ENCODE data around the gene TRIM33. TPM values are rescaled to one million over a fixed set of nuclear protein-coding genes. Genes with fewer than 3 reads are reported as not detected.
"Not testable (repeated sequence)": the region's sequence is repeated elsewhere in the genome, so short reads cannot be mapped to it uniquely, and the experiment has no call there.

TRIM33 gene
- total RNA-seq, 4 donors from 2014 or later: 29.2 to 40.7 (median 33.7) TPM

DNA sequence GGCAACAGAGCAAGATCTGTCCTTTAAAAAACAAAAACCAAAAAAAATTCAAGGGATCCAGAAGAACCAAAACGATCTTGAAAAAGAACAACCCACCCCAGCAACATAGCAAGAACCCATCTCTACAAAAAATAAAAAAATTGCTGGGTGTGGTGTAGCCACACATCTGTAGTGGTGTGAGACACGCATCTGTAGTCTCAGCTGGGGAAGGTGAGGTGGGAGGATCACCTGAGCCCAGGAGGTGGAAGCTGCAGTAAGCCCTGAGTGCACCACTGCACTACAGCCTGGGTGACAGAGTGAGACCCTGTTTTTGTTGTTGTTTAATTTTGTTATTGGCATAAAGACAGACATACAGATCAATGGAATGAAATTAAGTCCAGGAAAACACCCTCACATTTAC lies 22.3 kb downstream of the TRIM33 start:
- DNase-seq (ENCODE audit: low spot score): no peak
- ATAC-seq (ENCODE audit: low FRiP score): no peak

DNA sequence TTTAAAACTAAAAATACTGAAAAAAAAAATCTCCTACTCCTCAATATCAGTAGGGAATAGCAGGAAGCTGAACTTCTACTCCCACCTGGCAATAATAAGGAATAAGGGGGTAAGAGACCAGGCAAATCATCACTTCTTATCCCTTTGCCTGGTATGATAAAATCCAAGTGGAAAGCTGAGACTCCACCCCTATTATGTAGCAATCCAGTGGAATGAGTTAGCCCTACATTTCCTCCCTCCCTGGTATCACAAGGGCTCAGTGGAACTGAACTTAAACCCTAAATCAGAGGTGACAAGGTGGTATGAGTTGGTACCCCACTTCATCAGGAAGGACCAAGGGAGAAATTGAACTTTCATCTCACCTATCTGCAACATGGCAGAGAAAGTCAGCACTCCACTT lies 25.7 kb downstream of the TRIM33 start:
- ATAC-seq (ENCODE audit: low FRiP score) (no peak), DNase-seq (ENCODE audit: low spot score) (no peak)
- TF ChIP-seq, protein P1, sequence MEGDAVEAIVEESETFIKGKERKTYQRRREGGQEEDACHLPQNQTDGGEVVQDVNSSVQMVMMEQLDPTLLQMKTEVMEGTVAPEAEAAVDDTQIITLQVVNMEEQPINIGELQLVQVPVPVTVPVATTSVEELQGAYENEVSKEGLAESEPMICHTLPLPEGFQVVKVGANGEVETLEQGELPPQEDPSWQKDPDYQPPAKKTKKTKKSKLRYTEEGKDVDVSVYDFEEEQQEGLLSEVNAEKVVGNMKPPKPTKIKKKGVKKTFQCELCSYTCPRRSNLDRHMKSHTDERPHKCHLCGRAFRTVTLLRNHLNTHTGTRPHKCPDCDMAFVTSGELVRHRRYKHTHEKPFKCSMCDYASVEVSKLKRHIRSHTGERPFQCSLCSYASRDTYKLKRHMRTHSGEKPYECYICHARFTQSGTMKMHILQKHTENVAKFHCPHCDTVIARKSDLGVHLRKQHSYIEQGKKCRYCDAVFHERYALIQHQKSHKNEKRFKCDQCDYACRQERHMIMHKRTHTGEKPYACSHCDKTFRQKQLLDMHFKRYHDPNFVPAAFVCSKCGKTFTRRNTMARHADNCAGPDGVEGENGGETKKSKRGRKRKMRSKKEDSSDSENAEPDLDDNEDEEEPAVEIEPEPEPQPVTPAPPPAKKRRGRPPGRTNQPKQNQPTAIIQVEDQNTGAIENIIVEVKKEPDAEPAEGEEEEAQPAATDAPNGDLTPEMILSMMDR (IDR thresholded peaks at IDR 0.05): no peak

More for the DNA sequence above, 22.3 kb downstream of the TRIM33 start:
- TF ChIP-seq, protein P1 (IDR thresholded peaks at IDR 0.05): no peak

DNA sequence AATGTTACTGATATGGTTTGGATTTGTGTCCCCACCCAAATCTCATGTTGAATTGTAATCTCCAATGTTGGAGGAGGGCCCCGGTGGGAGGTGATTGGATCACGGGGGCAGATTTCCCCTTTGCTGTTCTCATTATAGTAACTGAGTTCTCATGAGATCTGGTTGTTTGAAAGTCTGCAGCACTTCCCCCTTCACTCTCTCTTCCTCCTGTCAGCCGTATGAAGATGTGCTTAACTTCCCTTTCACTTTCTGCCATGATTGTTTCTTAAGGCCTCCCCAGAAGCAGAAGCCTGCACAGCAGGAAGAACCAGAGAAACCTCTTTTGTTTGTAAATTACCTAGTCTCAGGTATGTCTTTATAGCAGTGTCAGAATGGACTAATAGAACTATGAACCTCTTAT lies 28.4 kb downstream of the TRIM33 start:
- ATAC-seq (ENCODE audit: low FRiP score) (no peak), DNase-seq (ENCODE audit: low spot score) (no peak)
- TF ChIP-seq, protein P1 (IDR thresholded peaks at IDR 0.05): no peak

DNA sequence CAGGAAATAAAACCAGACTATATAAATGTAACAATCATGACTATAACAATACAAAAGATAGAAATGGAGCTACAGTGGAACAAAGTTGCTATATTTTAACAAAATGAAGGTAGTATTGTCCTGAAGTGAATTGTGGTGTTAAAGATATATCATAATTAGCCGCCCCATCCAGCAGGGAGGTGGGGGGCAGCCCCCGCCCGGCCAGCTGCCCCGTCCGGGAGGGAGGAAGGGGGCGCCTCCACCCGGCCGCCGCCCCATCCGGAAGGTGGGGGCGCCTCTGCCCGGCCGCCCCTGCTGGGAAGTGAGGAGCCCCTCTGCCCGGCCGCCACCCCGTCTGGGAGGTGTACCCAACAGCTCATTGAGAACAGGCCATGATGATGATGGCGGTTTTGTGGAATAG lies 31.4 kb downstream of the TRIM33 start:
- ATAC-seq (ENCODE audit: low FRiP score); DNase-seq (ENCODE audit: low spot score): not testable (repeated sequence)

DNA sequence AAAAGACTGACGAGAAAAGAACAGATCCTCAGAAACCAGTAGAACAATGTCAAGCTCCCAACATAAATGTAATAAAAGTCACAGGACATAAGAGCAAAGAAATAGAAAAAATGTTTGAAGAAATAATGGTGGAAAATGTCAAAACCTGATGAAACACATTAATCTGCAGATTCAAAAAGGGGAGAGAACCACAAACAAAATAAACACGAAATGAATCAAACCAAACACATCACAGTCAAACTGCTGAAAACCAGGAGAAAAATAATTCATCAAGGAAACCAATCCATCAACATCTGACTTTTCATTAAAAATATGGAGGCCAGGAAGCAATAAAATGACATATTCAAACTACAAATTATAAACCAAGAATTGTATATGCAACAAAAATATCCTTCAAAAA lies 31.9 kb downstream of the TRIM33 start:
- DNase-seq (ENCODE audit: low spot score) (no peak), ATAC-seq (ENCODE audit: low FRiP score) (no peak)
- TF ChIP-seq, protein P1 (IDR thresholded peaks at IDR 0.05): no peak

DNA sequence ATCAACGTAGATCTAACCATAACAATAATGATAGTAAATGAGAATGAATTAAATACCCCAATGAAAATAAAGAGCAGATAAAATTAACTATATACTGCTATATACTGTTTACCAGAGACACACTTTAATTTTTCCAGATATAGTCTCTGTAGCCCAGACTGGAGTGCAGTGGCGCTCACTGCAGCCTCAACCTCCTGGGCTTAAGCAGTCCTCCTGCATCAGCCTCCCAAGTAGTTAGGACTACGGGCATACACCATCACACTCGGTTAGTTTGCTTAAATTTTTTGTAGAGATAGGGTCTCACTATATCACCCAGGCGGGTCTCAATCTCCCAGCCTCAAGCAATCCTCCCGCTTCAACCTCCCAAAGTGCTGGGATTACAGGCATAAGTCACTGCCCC lies 37.2 kb downstream of the TRIM33 start:
- TF ChIP-seq, protein P1 (IDR thresholded peaks at IDR 0.05): no peak
- DNase-seq (ENCODE audit: low spot score) (no peak), ATAC-seq (ENCODE audit: low FRiP score) (no peak)

DNA sequence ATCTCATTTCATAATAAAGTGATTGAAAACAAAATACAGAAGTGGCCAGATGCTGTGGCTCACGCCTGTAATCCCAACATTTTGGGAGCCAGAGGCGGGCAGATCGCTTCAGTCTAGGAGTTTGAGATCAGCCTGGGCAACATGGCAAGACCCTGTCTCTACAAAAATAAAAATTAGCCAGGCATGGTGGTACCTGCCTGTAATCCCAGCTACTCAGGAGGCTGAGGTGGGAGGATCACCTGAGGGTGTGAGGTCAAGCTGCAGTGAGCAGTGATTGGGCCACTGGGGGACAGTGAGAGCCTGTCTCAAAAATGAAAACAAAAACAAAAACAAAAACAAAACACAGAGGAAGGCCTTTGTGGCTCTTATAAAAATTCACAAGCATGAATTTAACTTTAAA lies 38.6 kb downstream of the TRIM33 start:
- DNase-seq (ENCODE audit: low spot score) (no peak), ATAC-seq (ENCODE audit: low FRiP score) (no peak)
- TF ChIP-seq, protein P1 (IDR thresholded peaks at IDR 0.05): no peak

DNA sequence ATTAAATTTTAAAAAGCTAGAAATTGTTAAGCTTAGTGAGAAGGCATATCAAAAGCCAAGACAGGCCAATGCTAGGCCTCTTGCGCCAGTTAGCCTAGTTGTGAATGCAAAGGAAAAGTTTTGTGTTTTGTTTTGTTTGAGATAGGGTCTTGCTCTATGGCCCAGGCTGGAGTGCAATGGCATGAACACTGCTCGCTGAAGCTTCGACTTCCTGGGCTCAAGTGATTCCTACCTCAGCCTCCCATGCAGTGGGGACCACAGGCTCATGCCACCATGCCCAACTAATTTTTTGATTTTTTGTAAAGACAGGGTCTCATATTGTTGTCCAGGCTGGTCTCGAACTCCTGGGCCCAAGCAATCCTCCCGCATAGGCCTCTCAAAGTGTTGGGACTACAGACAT lies 40.3 kb downstream of the TRIM33 start:
- TF ChIP-seq, protein P1 (IDR thresholded peaks at IDR 0.05): no peak
- DNase-seq (ENCODE audit: low spot score) (no peak), ATAC-seq (ENCODE audit: low FRiP score) (no peak)

Measured in omental fat pad (tissue), 4 donors.